GM18520 (cell line): ENCODE results near the gene UBQLNL.

Experiments
- ATAC-seq: cut with Tn5 transposase; IDR thresholded peaks from one replicate; pipeline ENCODE4 v1.9.1; 2021; ENCODE audit not compliant: unreplicated experiment

The UBQLNL gene

DNA sequence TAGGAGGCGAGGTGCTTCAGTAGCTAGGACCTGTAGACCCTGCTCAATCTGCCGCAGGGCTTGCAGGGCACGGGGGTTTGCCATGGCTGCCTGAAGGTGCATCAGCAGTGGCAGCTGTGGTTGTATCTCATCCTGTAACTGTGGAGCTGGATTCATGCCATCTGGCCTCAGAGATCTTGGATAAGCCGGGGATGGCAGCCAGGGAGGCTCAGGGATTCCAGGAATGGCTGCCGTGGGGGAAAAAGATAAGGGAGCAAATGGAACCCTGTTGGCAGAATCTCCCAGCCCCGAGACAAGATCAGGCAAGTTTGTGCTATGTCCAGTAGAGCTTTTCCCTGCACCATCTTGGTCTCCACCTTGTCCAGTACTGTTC lies 8.6 kb downstream of the UBQLNL start:
- no peak for ATAC-seq

GRCh38 chr11:5507177-5507932 lies 9.1 kb downstream of the UBQLNL start:
- ATAC-seq: no peak

DNA sequence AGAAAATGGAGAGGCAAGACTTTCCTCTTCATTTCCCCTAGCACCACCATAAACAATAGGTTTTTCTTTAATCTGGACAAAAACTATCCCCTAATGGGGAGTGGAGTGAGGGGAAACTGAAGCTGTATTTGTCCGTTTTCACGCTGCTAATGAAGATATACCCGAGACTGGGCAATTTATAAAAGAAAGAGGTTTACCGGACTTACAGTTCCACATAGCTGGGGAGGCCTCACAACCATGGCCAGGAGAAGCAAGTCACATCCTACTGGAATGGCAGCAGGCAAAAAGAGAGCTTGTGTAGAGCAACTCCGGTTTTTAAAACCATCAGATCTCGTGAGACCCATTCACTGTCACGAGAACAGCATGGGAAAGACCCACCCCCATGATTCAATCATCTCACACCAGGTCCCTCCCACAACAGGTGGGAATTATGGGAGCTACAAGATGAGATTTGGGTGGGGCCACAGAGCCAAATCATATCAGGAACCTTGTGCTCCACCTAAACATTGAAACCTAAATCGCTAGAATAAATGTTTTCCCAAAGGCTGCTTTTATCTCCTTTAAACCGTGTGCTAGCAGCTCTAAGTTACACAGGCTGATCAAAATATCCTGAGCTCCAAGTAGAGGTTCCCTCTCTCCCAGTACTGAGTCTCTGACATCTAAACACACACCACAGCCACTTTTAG lies 11.0 kb downstream of the UBQLNL start:
- ATAC-seq: no peak

DNA sequence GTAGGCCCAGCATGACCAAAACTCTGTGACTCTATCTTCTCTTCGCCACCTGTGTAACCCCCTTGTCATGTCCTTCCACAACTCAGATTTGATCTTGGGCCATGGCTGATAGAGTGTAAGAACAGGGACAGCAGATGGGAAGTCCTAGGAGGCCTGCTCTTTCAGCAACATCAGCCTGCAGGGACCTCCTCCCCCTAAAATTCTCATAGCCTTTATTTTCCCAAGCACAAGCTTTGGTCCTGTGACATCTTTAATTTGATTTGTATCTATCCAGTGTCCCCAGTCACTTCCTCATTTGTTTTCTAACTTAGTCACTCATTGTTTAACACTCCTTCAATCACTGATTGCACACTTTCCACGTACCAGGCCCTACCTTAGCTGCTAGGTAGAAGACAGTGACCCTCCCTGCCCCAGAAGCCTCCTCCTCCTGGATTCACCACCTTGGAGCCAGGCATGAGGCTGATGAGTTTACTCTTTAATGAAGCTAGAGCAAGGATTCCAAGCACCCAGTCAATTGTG lies 12.0 kb downstream of the UBQLNL start:
- ATAC-seq: no peak

DNA sequence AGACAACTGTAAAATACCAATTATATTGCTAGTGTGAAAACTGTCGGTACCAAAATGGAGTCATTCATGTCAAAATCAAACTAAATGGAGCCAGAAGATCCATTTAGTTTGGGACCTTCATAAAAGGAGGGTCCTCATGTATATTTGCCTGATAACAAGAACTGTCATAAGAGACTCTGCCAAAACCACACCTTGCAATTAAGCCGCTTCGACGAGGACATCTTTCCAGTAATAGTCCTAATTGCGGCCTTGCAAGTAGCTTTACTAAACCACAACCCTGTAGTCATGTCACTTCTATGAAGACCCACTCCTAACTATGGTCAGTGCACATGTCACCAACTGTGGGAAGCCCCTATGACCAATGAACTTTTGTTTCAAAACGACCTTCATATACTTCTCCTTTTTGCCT lies 16.1 kb downstream of the UBQLNL start:
- no peak for ATAC-seq

DNA sequence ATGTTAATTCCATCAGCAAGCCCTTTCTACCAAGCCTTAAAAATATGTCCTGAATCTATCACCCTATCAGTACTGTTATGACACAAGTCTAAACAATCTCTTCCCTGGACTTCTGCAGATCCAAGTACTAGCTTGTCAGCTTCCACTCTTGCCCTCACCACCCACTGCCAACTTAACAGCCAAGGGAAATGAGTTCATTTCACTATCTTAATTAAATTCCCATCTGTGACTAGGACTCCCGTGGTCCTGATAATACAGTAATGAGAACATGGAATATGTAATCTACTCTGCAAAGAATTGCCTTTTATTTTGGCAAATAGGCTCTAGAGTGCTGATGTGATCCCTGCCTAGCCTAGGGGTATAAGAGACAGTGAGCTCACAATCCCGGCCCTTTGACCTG lies 16.8 kb downstream of the UBQLNL start:
- ATAC-seq: no peak

DNA sequence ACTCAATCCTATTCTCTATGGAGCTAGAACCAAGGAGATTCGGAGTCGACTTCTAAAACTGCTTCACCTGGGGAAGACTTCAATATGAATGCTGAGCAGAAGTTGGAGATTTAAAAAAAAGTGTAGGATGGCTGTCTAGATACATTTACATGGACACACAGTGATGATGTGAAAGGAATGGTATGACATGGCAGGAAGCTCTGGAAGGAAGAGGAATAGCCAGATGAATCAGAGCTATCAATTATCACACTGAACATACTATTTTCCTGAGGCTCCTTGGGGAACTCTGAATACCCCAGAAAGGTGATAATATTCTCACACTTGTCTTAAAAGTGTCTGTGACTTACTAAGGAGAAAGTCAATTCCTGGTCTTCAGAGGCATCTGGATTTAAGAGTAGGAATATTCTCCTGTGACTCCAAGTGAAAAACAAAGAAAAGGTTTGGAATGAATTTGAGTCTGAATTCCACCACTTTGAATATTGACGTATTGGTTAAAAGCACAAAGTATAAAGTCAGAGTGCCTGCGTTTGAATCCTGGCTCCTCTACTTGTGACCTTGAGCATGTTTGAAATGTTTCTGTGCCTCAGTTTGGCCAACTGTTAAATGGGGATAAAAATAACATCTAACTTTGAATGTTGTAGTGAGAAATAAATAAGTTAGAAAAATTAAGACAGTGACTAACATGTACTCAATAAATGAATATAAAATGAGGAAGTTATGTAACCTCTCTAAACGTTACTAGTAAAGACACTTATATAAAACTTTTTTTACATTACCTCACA lies 26.7 kb downstream of the UBQLNL start:
- no peak for ATAC-seq

- no peak for ATAC-seq
These were observed 27.6 kb downstream of the UBQLNL start for GRCh38 chr11:5488798-5489399.

- ATAC-seq: no peak
These were observed 28.1 kb downstream of the UBQLNL start, which contains the start of gene OR52D1 for GRCh38 chr11:5488385-5488784. Gene OR52D1 (plus strand): TSS chr11:5488685. CDS start chr11:5488707, 22 bp downstream.

GRCh38 chr11:5486421-5486820 lies 30.1 kb downstream of the UBQLNL start:
- no peak for ATAC-seq

DNA sequence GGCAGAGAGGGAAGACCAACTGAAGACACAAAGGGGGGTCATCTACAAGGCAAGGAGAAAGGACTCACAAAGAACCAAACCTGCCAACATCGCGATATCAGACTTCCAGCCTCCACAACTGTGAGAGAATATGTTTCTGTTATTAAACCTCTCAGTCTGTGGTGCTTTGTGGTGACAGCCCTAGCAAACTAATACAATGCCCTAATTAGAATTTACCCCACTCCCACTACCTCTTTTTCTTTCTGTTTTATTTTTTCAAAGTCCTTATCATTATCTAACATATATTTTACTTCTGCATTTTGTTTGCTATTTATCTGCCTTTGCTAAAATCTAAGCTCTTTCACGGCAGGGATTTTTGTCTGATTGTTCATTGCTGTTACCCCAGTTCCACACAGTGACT lies 30.5 kb downstream of the UBQLNL start:
- no peak for ATAC-seq

DNA sequence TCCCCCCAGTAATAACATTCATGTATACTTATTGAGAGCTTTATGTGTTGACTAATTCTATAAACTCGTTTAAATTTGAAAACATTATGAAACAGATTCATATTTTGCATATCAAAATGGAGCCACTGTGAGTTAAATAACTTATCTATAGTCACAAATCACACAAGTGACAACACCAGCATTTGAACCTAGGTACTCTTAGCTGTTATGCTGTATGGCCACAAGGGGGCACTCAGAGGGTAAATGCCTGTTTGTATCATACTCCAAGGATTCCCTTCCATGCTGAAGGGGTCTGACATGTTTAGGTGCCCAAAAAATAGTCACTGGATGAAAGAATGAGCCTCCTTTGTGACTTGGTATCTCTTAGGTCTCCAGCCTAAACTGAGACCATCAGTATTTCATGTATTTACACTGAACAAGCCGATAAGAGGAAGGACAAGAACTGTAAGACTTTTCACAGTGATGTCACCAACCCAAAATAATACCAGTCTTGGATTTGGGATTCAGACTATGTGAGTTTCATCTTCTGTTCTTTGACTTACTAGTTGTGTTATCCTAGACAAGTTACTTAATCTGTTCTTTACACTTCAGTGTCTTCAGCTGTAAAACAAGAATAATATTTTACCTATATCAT lies 40.2 kb downstream of the UBQLNL start:
- no peak for ATAC-seq

DNA sequence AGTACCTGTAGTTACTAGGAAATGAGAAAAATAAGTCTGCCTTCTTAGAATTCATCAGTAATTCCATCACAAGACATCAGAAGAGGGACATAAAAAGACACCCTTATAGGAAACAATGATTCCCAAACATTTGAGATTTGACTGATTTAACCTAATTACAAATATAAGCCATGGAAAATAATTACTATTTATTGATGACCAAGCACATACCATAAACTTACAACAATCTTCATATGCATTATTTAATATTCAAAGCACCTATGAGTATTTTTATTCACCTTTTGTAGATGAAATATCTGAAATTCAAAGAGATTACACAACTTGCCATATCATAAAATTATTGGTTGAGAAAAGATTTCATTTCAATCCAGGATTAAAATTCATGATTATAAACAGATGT lies 42.6 kb downstream of the UBQLNL start:
- ATAC-seq: no peak

DNA sequence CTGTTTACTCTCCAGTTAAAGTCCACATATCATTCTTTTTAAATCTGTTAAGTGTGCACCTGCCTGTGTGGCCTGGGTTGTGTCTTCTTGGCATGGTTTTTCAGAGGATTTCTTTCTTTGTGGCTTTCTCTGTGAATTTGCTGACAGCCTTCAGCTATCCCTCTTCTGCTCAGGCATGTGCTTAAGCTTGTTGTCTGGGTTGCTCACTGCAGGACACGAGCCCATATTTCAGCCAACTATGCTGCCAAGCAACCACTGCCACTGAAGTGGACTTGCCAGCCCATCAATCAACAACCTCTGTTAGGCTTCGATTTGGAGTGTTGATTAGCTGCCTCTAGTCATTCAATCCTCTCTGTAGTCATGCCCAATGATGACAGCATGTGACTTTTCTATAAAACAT lies 49.0 kb downstream of the UBQLNL start:
- no peak for ATAC-seq
